ENCODE data around the gene ADD1. TPM values are rescaled to one million over a fixed set of nuclear protein-coding genes. Genes with fewer than 3 reads are reported as not detected.

ADD1 gene
- total and polyA plus RNA-seq, 12 donors = 163 to 448 (median 214) TPM

- H3K27me3 ChIP-seq = no peaks in the 10 kb centered on the region
- TF ChIP-seq CTCF (IDR thresholded peaks at IDR 0.05) = no peak
- peaks cover 0 to 58% (median 12%) of the 10 kb centered on the region in 9 donors for H3K36me3 ChIP-seq
- peaks cover 5 to 60% (median 34%) of the 10 kb centered on the region in 9 donors for H3K4me1 ChIP-seq
- DNase-seq = no peak
- peak overlapping the region in 5 of 10 donors; percentile 7 to 78 (median 44) for H3K27ac ChIP-seq
- H3K4me3 ChIP-seq = no peak overlapping the region
- no peaks in the 10 kb centered on the region for H3K9me3 ChIP-seq
- ATAC-seq = no peak
- intact Hi-C loops (cut with DNase I) = loop anchor here in 1 of 10 donors (5.0 kb wide), 1 partner anchor 74 kb away; no protein-coding TSS in a partner anchor
- WGBS, 2 donors = 90 to 93% methylated on average over 8 of the region's 8 CpGs
Observed at GRCh38 chr4:2835978-2836377, 7.7 kb upstream of the ADD1 start.

GRCh38 chr4:2836391-2836859, 7.2 kb upstream of the ADD1 start:
- TF ChIP-seq CTCF (IDR thresholded peaks at IDR 0.05) = no peak
- no peak for DNase-seq
- H3K4me1 ChIP-seq = peaks cover 5 to 60% (median 34%) of the 10 kb centered on the region in 9 donors
- peak overlapping the region in 5 of 10 donors; percentile 1 to 78 (median 17) for H3K27ac ChIP-seq
- H3K27me3 ChIP-seq = no peaks in the 10 kb centered on the region
- peak in 1 of 8 donors; percentile 17 for ATAC-seq
- no peak overlapping the region for H3K4me3 ChIP-seq
- peaks cover 0 to 53% (median 12%) of the 10 kb centered on the region in 9 donors for H3K36me3 ChIP-seq
- H3K9me3 ChIP-seq = no peaks in the 10 kb centered on the region
- intact Hi-C loops (cut with DNase I) = loop anchor here in 1 of 10 donors (5.0 kb wide), 1 partner anchor 74 kb away; no protein-coding TSS in a partner anchor
- WGBS, 2 donors = 78 to 80% methylated on average over 5 of the region's 5 CpGs

- peak in 1 of 2 donors; percentile 15 for DNase-seq
- ATAC-seq = peak in 4 of 8 donors; percentile 4 to 9 (median 8)
- H3K27ac ChIP-seq = peak overlapping the region in 9 of 10 donors; percentile 1 to 78 (median 57)
- intact Hi-C loops (cut with DNase I) = loop anchor here in 1 of 10 donors (5.0 kb wide), 1 partner anchor 75 kb away; no protein-coding TSS in a partner anchor
- 69 to 79% methylated on average over 20 of the region's 20 CpGs for WGBS, 2 donors
- no peaks in the 10 kb centered on the region for H3K27me3 ChIP-seq
- H3K9me3 ChIP-seq = no peaks in the 10 kb centered on the region
- peak overlapping the region in 6 of 10 donors; percentile 2 to 32 (median 14) for H3K4me3 ChIP-seq
- no peak for TF ChIP-seq CTCF (IDR thresholded peaks at IDR 0.05)
- H3K4me1 ChIP-seq = peaks cover 5 to 67% (median 36%) of the 10 kb centered on the region in 9 donors
- H3K36me3 ChIP-seq = peaks cover 0 to 44% (median 3%) of the 10 kb centered on the region in 9 donors
Observed at GRCh38 chr4:2837110-2837903, 6.3 kb upstream of the ADD1 start.

GRCh38 chr4:2837904-2838496, 5.6 kb upstream of the ADD1 start:
- intact Hi-C loops (cut with DNase I) = loop anchor here in 1 of 10 donors (5.0 kb wide), 1 partner anchor 76 kb away; no protein-coding TSS in a partner anchor
- Histone ChIP-seq H3K9me3 (no peaks in the 10 kb centered on the region), H3K4me1 (peaks cover 6 to 74% (median 42%) of the 10 kb centered on the region in 9 donors), H3K36me3 (peaks cover 0 to 37% (median 0%) of the 10 kb centered on the region in 9 donors), H3K27ac (peak overlapping the region in 9 of 10 donors; percentile 1 to 78 (median 57)), H3K27me3 (no peaks in the 10 kb centered on the region), H3K4me3 (peak overlapping the region in 6 of 10 donors; percentile 2 to 32 (median 14))
- TF ChIP-seq CTCF (IDR thresholded peaks at IDR 0.05) = no peak
- WGBS, 2 donors = 52% methylated on average over 8 of the region's 8 CpGs
- DNase-seq = peak; percentile 27 to 45
- ATAC-seq = peak in 6 of 8 donors; percentile 37 to 69 (median 50)

All from heart right ventricle (tissue), 16 donors.